ENCODE results near the gene SNTG2. TPM values are rescaled to one million over a fixed set of nuclear protein-coding genes. Genes with fewer than 3 reads are reported as not detected.

Gene SNTG2
- polyA plus RNA-seq, 1 experiment = 0.31 TPM

DNA sequence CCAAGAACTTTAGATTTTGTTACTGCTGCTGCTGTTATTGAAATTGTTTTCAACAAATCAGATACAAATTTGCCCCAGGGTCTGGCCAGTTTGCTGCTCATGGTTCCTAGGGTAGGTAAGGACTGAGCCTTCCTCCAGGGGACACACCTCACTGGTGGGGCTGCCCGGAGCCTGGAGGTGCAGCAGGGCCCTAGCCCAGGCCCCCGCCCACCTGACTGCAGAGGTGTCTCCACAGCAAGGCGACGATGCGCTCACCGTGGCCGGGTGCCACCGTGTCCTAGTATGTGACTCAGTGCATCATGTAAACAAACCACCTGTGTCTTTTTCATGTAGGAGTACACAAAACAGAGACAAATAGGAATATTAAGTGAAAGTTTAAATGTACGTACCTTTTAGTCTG is 309.1 kb downstream of the SNTG2 start:
- POLR2A ChIA-PET = no interaction called here

DNA sequence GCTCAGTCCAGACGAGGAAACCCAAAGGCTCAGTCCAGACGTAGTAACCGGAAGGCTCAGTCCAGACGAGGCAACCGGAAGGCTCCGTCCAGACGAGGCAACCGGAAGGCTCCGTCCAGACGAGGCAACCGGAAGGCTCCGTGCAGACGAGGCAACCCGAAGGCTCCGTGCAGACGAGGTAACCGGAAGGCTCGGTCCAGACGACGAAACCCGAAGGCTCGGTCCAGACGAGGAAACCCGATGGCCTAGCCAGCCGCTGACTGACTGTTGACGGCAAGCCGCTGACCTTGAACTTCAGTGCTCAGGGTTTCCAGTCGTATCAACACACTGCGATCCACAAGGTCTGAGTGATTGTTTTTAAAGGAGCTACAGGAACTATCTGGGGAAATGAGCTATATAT is 312.0 kb downstream of the SNTG2 start:
- TF ChIP-seq, protein P1, sequence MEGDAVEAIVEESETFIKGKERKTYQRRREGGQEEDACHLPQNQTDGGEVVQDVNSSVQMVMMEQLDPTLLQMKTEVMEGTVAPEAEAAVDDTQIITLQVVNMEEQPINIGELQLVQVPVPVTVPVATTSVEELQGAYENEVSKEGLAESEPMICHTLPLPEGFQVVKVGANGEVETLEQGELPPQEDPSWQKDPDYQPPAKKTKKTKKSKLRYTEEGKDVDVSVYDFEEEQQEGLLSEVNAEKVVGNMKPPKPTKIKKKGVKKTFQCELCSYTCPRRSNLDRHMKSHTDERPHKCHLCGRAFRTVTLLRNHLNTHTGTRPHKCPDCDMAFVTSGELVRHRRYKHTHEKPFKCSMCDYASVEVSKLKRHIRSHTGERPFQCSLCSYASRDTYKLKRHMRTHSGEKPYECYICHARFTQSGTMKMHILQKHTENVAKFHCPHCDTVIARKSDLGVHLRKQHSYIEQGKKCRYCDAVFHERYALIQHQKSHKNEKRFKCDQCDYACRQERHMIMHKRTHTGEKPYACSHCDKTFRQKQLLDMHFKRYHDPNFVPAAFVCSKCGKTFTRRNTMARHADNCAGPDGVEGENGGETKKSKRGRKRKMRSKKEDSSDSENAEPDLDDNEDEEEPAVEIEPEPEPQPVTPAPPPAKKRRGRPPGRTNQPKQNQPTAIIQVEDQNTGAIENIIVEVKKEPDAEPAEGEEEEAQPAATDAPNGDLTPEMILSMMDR (IDR thresholded peaks at IDR 0.05; ENCODE audit: insufficient read depth, low read depth, low read length) = no peak
- ChIA-PET POLR2A (no interaction called here), CTCF (no interaction called here)
- DNase-seq (ENCODE audit: low read depth) = no peak
- Histone ChIP-seq H3K4me3 (ENCODE audit: low read depth, low read length) (no peak overlapping the region), H3K27me3 (ENCODE audit: control insufficient read depth, insufficient read depth, low read length) (no peaks in the 10 kb centered on the region), H3K36me3 (ENCODE audit: control insufficient read depth, insufficient read depth, low read length) (no peaks in the 10 kb centered on the region)

More for the DNA sequence above, 309.1 kb downstream of the SNTG2 start:
- no peaks in the 10 kb centered on the region for H3K36me3 ChIP-seq (ENCODE audit: control insufficient read depth, insufficient read depth, low read length)
- TF ChIP-seq, protein P1 (IDR thresholded peaks at IDR 0.05; ENCODE audit: insufficient read depth, low read depth, low read length) = no peak
- no peak for DNase-seq (ENCODE audit: low read depth)
- no peaks in the 10 kb centered on the region for H3K27me3 ChIP-seq (ENCODE audit: control insufficient read depth, insufficient read depth, low read length)
- CTCF ChIA-PET = no interaction called here
- no peak overlapping the region for H3K4me3 ChIP-seq (ENCODE audit: low read depth, low read length)

DNA sequence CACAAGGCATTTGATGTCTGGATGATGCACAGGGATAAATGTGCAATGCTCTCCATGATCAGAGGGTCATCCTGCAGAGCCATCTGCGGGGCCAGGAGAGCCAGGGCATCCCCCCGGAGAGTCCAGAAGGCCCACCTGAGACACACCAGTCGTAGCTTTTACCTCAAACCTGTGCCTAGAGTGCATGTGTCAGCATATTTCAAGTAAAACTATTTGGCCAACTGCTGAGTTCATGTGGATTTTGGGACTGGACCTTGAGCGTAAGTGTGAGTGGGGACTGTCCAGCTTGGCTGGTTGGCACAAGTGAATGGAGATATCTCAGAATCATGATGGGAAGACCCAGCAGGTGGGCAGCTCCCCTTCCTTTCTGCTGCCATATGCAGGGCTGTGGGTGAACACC is 314.8 kb downstream of the SNTG2 start:
- TF ChIP-seq, protein P1 (IDR thresholded peaks at IDR 0.05; ENCODE audit: insufficient read depth, low read depth, low read length) = no peak
- ChIA-PET POLR2A (no interaction called here), CTCF (no interaction called here)
- DNase-seq (ENCODE audit: low read depth) = no peak
- H3K4me3 ChIP-seq (ENCODE audit: low read depth, low read length) = no peak overlapping the region
- no peaks in the 10 kb centered on the region for H3K27me3 ChIP-seq (ENCODE audit: control insufficient read depth, insufficient read depth, low read length)
- no peaks in the 10 kb centered on the region for H3K36me3 ChIP-seq (ENCODE audit: control insufficient read depth, insufficient read depth, low read length)

DNA sequence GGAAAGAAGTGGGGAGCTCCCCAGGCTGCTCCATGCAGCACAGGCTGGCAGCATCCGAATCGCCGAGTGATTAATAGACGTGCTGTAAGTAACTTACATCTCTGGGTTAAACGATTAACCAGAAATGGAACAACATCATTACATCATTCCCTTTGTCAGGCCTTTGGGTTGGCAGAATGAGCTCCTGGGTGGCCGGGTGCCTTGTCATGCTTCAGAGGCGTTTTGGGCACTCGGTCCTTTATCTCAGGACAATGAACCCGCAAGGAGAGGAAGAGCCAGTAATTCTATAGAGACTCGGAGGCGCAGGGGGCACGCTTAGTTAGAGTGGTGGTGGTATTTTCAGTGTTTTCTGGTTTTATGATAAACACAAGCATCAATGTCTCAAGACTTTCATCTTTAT is 315.7 kb downstream of the SNTG2 start:
- CTCF ChIA-PET = interaction anchor here (0.6 kb wide), 1 partner anchor 63 kb away, joined by 4 read pairs; no protein-coding TSS in a partner anchor
- TF ChIP-seq, protein P1 (IDR thresholded peaks at IDR 0.05; ENCODE audit: insufficient read depth, low read depth, low read length) = no peak
- Histone ChIP-seq H3K4me3 (ENCODE audit: low read depth, low read length) (no peak overlapping the region), H3K27me3 (ENCODE audit: control insufficient read depth, insufficient read depth, low read length) (no peaks in the 10 kb centered on the region), H3K36me3 (ENCODE audit: control insufficient read depth, insufficient read depth, low read length) (no peaks in the 10 kb centered on the region)
- POLR2A ChIA-PET = no interaction called here
- DNase-seq (ENCODE audit: low read depth) = no peak

DNA sequence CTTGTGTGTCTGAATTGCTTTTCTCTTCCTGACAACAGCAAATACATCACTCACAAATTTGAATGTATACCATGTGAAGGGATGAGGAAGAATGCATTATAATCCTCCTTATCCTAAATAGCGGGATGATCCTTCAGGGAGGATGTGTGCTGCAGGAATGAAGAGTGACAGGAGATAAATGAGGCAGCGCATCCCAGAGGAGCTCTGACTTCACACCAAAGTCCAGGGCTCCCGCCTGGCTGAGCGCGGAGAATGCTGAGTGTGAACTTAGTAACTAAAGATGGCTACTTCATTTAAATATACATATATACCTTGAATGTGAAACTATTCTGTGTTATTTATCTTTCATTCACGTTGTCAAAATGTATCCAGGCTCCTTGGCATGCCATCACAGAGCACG is 317.4 kb downstream of the SNTG2 start:
- H3K27me3 ChIP-seq (ENCODE audit: control insufficient read depth, insufficient read depth, low read length) = no peaks in the 10 kb centered on the region
- TF ChIP-seq, protein P1 (IDR thresholded peaks at IDR 0.05; ENCODE audit: insufficient read depth, low read depth, low read length) = no peak
- no peaks in the 10 kb centered on the region for H3K36me3 ChIP-seq (ENCODE audit: control insufficient read depth, insufficient read depth, low read length)
- DNase-seq (ENCODE audit: low read depth) = no peak
- H3K4me3 ChIP-seq (ENCODE audit: low read depth, low read length) = no peak overlapping the region
- ChIA-PET CTCF (interaction anchor here (0.7 kb wide), 1 partner anchor 12 kb away, joined by 3 read pairs; no protein-coding TSS in a partner anchor), POLR2A (no interaction called here)

Data from BJ (cell line).